IMR-90 (cell line): ENCODE measurements around the gene OR7G3. TPM values are rescaled to one million over a fixed set of nuclear protein-coding genes. Genes with fewer than 3 reads are reported as not detected.

Source experiments
- ATAC-seq: fragments of 200-7000 bp; cut with Tn5 transposase; 2 replicates; pipeline ENCODE4 v1.9.1; 2020; ENCODE audit warnings: low read depth, mild to moderate bottlenecking, moderate library complexity
- BruUV-seq: library from RNA; stranded (reverse); fragments of 400-500 nt; replicated peaks from 2 replicates; lab custom pipeline; 2021; lab: Mats Ljungman, UMichigan
- CTCF ChIA-PET: fragments of 300-600 bp; formaldehyde crosslinking; extraction: SDS; loops from one replicate; lab custom pipeline; 2021; ENCODE audit warnings: antibody characterized with exemption; lab: Yijun Ruan, JAX
- POLR2A ChIA-PET: fragments of 300-600 bp; sonication (Branson Sonifier 250); formaldehyde crosslinking; loops from one replicate; lab custom pipeline; 2022; ENCODE audit warnings: antibody characterized with exemption; ENCODE audit not compliant: unreplicated experiment; lab: Charles Lee
- DNase-seq: peaks from one replicate; pipeline ENCODE4 v3.0.0; 2013
- H2AFZ ChIP-seq: replicated peaks from 2 replicates; pipeline ENCODE3; 2013; ENCODE audit warnings: low read length, mild to moderate bottlenecking; ENCODE audit not compliant: poor library complexity
- H2AK5ac ChIP-seq: 2 replicates; pipeline ENCODE4 v1.6.1; 2013; ENCODE audit warnings: low read depth, low read length, inconsistent platforms
- H2AK9ac ChIP-seq: replicated peaks from 2 replicates; pipeline ENCODE3; 2013; ENCODE audit warnings: mild to moderate bottlenecking, low read depth, low read length, moderate library complexity; ENCODE audit not compliant: poor library complexity
- H2BK120ac ChIP-seq: 2 replicates; pipeline ENCODE4 v1.6.1; 2013; ENCODE audit warnings: low read depth, low read length, inconsistent platforms
- H2BK15ac ChIP-seq: 3 replicates; pipeline ENCODE4 v1.6.1; 2013; ENCODE audit warnings: low read depth, low read length, inconsistent platforms
- H2BK20ac ChIP-seq: 2 replicates; pipeline ENCODE4 v1.6.1; 2013; ENCODE audit warnings: low read depth, mild to moderate bottlenecking, inconsistent platforms, low read length, moderate library complexity
- H2BK5ac ChIP-seq: 2 replicates; pipeline ENCODE4 v1.6.1; 2013; ENCODE audit warnings: mild to moderate bottlenecking, low read depth, low read length, inconsistent platforms; ENCODE audit not compliant: poor library complexity, severe bottlenecking
- H3K14ac ChIP-seq: replicated peaks from 2 replicates; pipeline ENCODE4 v1.6.1; 2013; ENCODE audit warnings: low read depth, low read length, inconsistent platforms
- H3K18ac ChIP-seq: 2 replicates; pipeline ENCODE4 v1.6.1; 2013; ENCODE audit warnings: low read depth, low read length, control low read depth
- H3K23ac ChIP-seq: 2 replicates; pipeline ENCODE4 v1.6.1; 2013; ENCODE audit warnings: low read depth, low read length, inconsistent platforms
- H3K27ac ChIP-seq: 2 replicates; pipeline ENCODE4 v1.5.1; 2013; ENCODE audit warnings: mild to moderate bottlenecking, control low read depth, low read length; ENCODE audit not compliant: insufficient read depth
- H3K27me3 ChIP-seq: 2 replicates; pipeline ENCODE4 v1.6.1; 2013; ENCODE audit warnings: low read length; ENCODE audit not compliant: control insufficient read depth, insufficient read depth
- H3K36me3 ChIP-seq: 2 replicates; pipeline ENCODE4 v1.6.1; 2013; ENCODE audit warnings: low read length, mixed read lengths; ENCODE audit not compliant: control insufficient read depth, insufficient read depth
- H3K4ac ChIP-seq: 2 replicates; pipeline ENCODE4 v1.6.1; 2013; ENCODE audit warnings: low read depth, low read length, inconsistent platforms
- H3K4me1 ChIP-seq: 2 replicates; pipeline ENCODE4 v1.6.1; 2013; ENCODE audit warnings: low read length, mixed read lengths; ENCODE audit not compliant: control insufficient read depth, insufficient read depth
- H3K4me2 ChIP-seq: 2 replicates; pipeline ENCODE4 v1.6.1; 2013; ENCODE audit warnings: low read depth, mild to moderate bottlenecking, control low read depth, low read length, moderate library complexity
- H3K4me3 ChIP-seq: 2 replicates; pipeline ENCODE4 v1.5.1; 2013; ENCODE audit warnings: low read depth, mild to moderate bottlenecking, control low read depth, low read length, moderate library complexity; ENCODE audit not compliant: insufficient read depth
- H3K56ac ChIP-seq: 2 replicates; pipeline ENCODE4 v1.6.1; 2013; ENCODE audit warnings: low read length, inconsistent platforms; ENCODE audit not compliant: insufficient read depth; ENCODE audit errors: extremely low read depth
- H3K79me1 ChIP-seq, 2 experiments: 2 replicates each; pipeline ENCODE4 v1.6.1; 2013; ENCODE audit warnings: low read length in 2 of 2, inconsistent platforms in 1 of 2, low read depth in 1 of 2
- H3K9ac ChIP-seq: 2 replicates; pipeline ENCODE4 v1.6.1; 2013; ENCODE audit warnings: low read depth, low read length, control low read depth
- H3K9me1 ChIP-seq: 2 replicates; pipeline ENCODE4 v1.6.1; 2013; ENCODE audit warnings: low read length, inconsistent platforms; ENCODE audit not compliant: insufficient read depth
- H3K9me3 ChIP-seq: 2 replicates; pipeline ENCODE4 v1.6.1; 2013; ENCODE audit warnings: low read length; ENCODE audit not compliant: control insufficient read depth, insufficient read depth
- H4K20me1 ChIP-seq: 2 replicates; pipeline ENCODE4 v1.6.1; 2013; ENCODE audit warnings: low read length, inconsistent platforms; ENCODE audit not compliant: insufficient read depth
- H4K5ac ChIP-seq: 2 replicates; pipeline ENCODE4 v1.6.1; 2013; ENCODE audit warnings: mild to moderate bottlenecking, low read depth, low read length, control low read depth
- H4K8ac ChIP-seq, 2 experiments: 2 replicates each; pipeline ENCODE4 v1.6.1; 2013; ENCODE audit warnings: low read depth in 2 of 2, low read length in 2 of 2, control low read depth in 1 of 2, inconsistent platforms in 1 of 2
- H4K91ac ChIP-seq: 2 replicates; pipeline ENCODE4 v1.6.1; 2013; ENCODE audit warnings: low read depth, low read length, inconsistent platforms; ENCODE audit not compliant: insufficient read depth
- BHLHE40 ChIP-seq: fragments of 150-350 bp; IDR thresholded peaks from 2 replicates; pipeline ENCODE4 v1.6.1; 2016; ENCODE audit warnings: mild to moderate bottlenecking, low read depth, low read length
- CTCF ChIP-seq: conservative IDR thresholded peaks from 2 replicates; pipeline ENCODE4 v1.5.1; 2012; ENCODE audit warnings: mild to moderate bottlenecking, low read depth, low read length, improper control_type of control experiment
- ELK1 ChIP-seq: fragments of 150-350 bp; IDR thresholded peaks from 2 replicates; pipeline ENCODE4 v1.6.1; 2016; ENCODE audit warnings: low read depth, mild to moderate bottlenecking, low read length, moderate library complexity, borderline replicate concordance
- FOS ChIP-seq: fragments of 150-350 bp; IDR thresholded peaks from 2 replicates; pipeline ENCODE4 v1.6.1; 2016; ENCODE audit warnings: low read depth, low read length
- MAZ ChIP-seq: IDR thresholded peaks from 2 replicates; pipeline ENCODE4 v1.6.1; 2012; ENCODE audit warnings: low read depth, mild to moderate bottlenecking, low read length, improper control_type of control experiment, moderate library complexity, borderline replicate concordance
- MXI1 ChIP-seq: IDR thresholded peaks from 2 replicates; pipeline ENCODE4 v1.6.1; 2012; ENCODE audit warnings: low read depth, mild to moderate bottlenecking, low read length, moderate library complexity, borderline replicate concordance
- POLR2A ChIP-seq: IDR thresholded peaks from 2 replicates; pipeline ENCODE4 v1.6.1; 2012; ENCODE audit warnings: mild to moderate bottlenecking, low read depth, low read length
- RAD21 ChIP-seq: IDR thresholded peaks from 2 replicates; pipeline ENCODE4 v1.6.1; 2012; ENCODE audit warnings: low read length, improper control_type of control experiment
- USF2 ChIP-seq: fragments of 150-350 bp; IDR thresholded peaks from 2 replicates; pipeline ENCODE4 v1.6.1; 2017; ENCODE audit warnings: mild to moderate bottlenecking, antibody characterized with exemption, low read length, low read depth
- WGBS, 2 experiments: methylation state at CpG; one replicate each; pipeline versions ENCODE4 v1.1.5 to v1.1.7; 2013; ENCODE audit warnings: missing lambda C conversion rate in 2 of 2; ENCODE audit not compliant: insufficient read length in 1 of 2; ENCODE audit errors: extremely low coverage in 2 of 2; 5-methylcytosine and 5-hydroxymethylcytosine counted together
- dilution Hi-C: fragments of 300-500 bp; cut with HindIII; formaldehyde crosslinking; loops from one replicate; pipeline ENCODE4 v1.14.3; 2018; ENCODE audit warnings: low sequenced_read_pairs; ENCODE audit not compliant: unreplicated experiment
- in situ Hi-C: fragments of 300-500 bp; cut with MboI; formaldehyde crosslinking; loops from 3 replicates; pipeline ENCODE4 v1.14.3; 2019; ENCODE audit warnings: low sequenced_read_pairs, inconsistent platforms, mixed read lengths
- intact Hi-C: fragments of 100-400 bp; cut with micrococcal nuclease; formaldehyde crosslinking; loops from 2 replicates; pipeline ENCODE4 v1.10.0; 2022
- polyA plus RNA-seq, 3 experiments: library from polyadenylated mRNA; depleted of rRNA; stranded (reverse); fragments of >200 nt; gene quantifications; 2 replicates each; pipeline ENCODE4 v1.2.3, GENCODE V29; 2012; ENCODE audit warnings: low replicate concordance in 1 of 3
- total RNA-seq: library from RNA; depleted of rRNA; stranded (reverse); fragments of >200 nt; gene quantifications from 2 replicates; pipeline ENCODE4 v1.2.3, GENCODE V29; 2012

Gene OR7G3
- total and polyA plus RNA-seq, 2 of the 4 experiments (the other 2 are of a cell fraction) = not detected

- no peaks in the 10 kb centered on the region for H3K9me1 ChIP-seq
- peak within 1 kb of the TSS; percentile 81 for H2AK5ac ChIP-seq
- H3K4me1 ChIP-seq = no peaks in the 10 kb centered on the region
- TF ChIP-seq BHLHE40 (no peak), ELK1 (no peak), FOS (no peak), RAD21 (no peak), USF2 (peak; percentile 73), MXI1 (peak; percentile 49; the same call in 1 of the 2 replicates), MAZ (peak; percentile 12; the same call in 1 of the 2 replicates), CTCF (no peak), POLR2A (peak; percentile 81)
- peak within 1 kb of the TSS; percentile 88 for H3K4me3 ChIP-seq
- H4K5ac ChIP-seq = peak within 1 kb of the TSS; percentile 80
- dilution Hi-C loops = no loop called here
- no TSS peak for BruUV-seq
- peak within 1 kb of the TSS; percentile 98 for H3K9ac ChIP-seq
- in situ Hi-C loops = loop anchor here (25.0 kb wide), 1 partner anchor 922 kb away; no protein-coding TSS in a partner anchor
- peak within 1 kb of the TSS; percentile 89 for H3K4me2 ChIP-seq
- peaks cover 3% of the 10 kb centered on the region for H3K36me3 ChIP-seq
- H3K4ac ChIP-seq = peak within 1 kb of the TSS; percentile 86
- peak within 1 kb of the TSS; percentile 84 for H3K56ac ChIP-seq
- peak within 1 kb of the TSS; percentile 61; the same call in 1 of the 2 replicates for H3K23ac ChIP-seq
- H4K20me1 ChIP-seq = no peaks in the 10 kb centered on the region
- CTCF ChIA-PET = no interaction called here
- peak within 1 kb of the TSS; percentile 93 for H2AFZ ChIP-seq
- ATAC-seq (peak; percentile 97), DNase-seq (peak; percentile 88)
- peak within 1 kb of the TSS; percentile 91 for H2AK9ac ChIP-seq
- POLR2A ChIA-PET = no interaction called here
- H4K8ac ChIP-seq = peak within 1 kb of the TSS; percentile 98 to 99
- peak within 1 kb of the TSS; percentile 93 for H3K27ac ChIP-seq
- peak within 1 kb of the TSS; percentile 70 for H2BK5ac ChIP-seq
- peaks cover 0 to 5% of the 10 kb centered on the region in 2 experiments; a peak in 3 of 4 replicates for H3K79me1 ChIP-seq
- H3K27me3 ChIP-seq = no peaks in the 10 kb centered on the region
- H3K9me3 ChIP-seq = peaks cover 8% of the 10 kb centered on the region
- intact Hi-C loops = loop anchor here (5.0 kb wide), 1 partner anchor 167 kb away; the partner anchor contains the start of gene ZNF699
- H4K91ac ChIP-seq = peak within 1 kb of the TSS; percentile 72
- peak within 1 kb of the TSS; percentile 96 for H3K14ac ChIP-seq
- no peak within 1 kb of the TSS for H2BK120ac ChIP-seq
- H3K18ac ChIP-seq = peak within 1 kb of the TSS; percentile 68
- H2BK15ac ChIP-seq = no peak within 1 kb of the TSS; the same call in 2 of the 3 replicates
- 3% methylated on average over 10 of the region's 43 CpGs; no CpG with 5 or more reads in 1 of the 2 experiments for whole genome bisulfite sequencing, 2 experiments
- no peak within 1 kb of the TSS for H2BK20ac ChIP-seq
Measured at GRCh38 chr19:9140159-9140874, 13.6 kb upstream of the OR7G3 start, which contains the start of gene ZNF317. Gene ZNF317 (plus strand): TSS chr19:9140397. CDS start chr19:9156017, 15,620 bp downstream.
